Stimulated activated CD8-positive, alpha-beta memory T cell treated with anti-CD3 and anti-CD28 coated beads, Interleukin-12 subunit alpha, Interleukin-12 subunit beta, amount 100 ng/mL, for 1 hour (primary cell): ENCODE results near the gene MZT2B.
"Not testable (repeated sequence)": the region's sequence is repeated elsewhere in the genome, so short reads cannot be mapped to it uniquely, and the experiment has no call there.

Source experiments
- DNase-seq: peaks from one replicate; pipeline ENCODE4 v3.0.0-alpha.2; 2020; ENCODE audit warnings: low read depth

The MZT2B gene, protein sequence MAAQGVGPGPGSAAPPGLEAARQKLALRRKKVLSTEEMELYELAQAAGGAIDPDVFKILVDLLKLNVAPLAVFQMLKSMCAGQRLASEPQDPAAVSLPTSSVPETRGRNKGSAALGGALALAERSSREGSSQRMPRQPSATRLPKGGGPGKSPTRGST

GRCh38 chr2:130181880-130182682, at the start of gene MZT2B:
MZT2B (plus strand) TSS chr2:130182262; CDS start chr2:130182283, 21 bp downstream.
- peak; percentile 77 for DNase-seq

GRCh38 chr2:130135692-130136541, 46.1 kb upstream of the MZT2B start:
- no peak for DNase-seq

GRCh38 chr2:130136546-130136945, 45.5 kb upstream of the MZT2B start:
- not testable (repeated sequence) for DNase-seq

- DNase-seq = not testable (repeated sequence)
Observed at GRCh38 chr2:130137118-130137517, 44.9 kb upstream of the MZT2B start.

- not testable (repeated sequence) for DNase-seq
Observed at GRCh38 chr2:130138326-130138725, 43.7 kb upstream of the MZT2B start.

DNA sequence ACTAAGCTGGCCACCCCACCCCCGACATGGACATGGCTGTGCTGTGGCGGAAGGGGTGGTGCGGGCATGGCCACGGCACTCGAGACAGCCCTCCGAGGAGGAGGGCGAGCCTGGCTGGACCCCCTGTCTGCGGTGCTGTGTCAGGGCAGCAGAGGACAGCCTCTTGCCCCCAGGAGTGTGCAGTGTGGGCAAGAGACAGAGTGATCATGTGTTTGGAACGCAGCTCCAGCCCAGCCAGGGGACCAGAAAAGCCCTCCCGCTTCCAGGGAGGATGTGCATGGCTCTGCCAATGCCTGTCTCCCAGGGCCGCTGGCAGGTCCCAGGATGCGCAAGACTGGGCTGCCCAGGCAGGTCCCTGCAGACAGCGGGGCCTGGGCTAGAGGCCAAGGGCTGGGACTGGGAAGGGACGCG, 43.2 kb upstream of the MZT2B start:
- not testable (repeated sequence) for DNase-seq

DNA sequence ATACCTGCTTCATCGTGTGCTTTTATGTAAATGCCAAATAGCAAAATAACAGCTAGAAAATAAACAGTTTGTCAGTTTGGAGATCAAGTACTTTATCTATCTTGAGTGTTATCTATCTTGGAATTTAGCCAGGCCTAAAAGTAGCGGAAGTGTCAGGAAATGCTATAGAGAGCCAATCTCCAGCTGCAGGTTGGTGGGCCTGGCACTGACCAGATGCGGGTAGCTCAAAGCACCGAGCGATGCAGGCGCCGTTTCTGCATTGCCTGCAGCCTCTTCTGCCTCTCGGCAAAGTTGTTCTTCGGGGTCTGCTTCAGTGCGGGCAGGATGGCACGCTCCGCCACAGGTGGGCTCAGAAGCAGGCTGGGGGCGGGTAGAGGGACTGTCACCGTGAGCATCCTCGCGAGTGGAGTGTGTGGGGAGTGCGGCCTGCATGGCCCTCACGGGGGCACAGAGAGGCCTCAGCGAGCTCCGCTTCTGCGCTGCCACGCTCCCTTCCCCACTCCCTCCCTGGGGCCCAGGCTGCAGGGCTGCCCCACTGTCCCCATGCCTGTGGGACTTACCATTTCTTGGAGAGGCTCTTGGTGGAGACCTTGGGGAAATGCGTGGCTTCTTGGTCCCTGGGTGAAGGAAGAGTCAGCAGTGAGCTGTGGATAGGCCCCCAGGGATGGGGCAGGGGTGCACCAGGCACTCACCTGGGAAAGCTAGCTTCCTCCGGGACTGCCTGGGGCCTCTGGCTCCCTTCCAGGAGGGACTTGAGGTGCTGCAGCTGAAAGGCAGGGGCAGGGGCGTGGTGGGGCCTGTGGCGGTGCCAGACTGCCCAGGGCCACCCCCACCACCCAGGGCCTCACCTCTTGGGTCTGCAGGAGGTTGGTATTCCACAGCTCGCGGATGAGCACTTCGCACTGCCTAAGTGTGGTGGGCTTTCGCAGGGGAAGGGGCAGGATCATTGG, 42.5 kb upstream of the MZT2B start:
- DNase-seq = not testable (repeated sequence)

- not testable (repeated sequence) for DNase-seq
Observed at GRCh38 chr2:130140516-130140915, 41.5 kb upstream of the MZT2B start.

GRCh38 chr2:130141002-130141401, 41.1 kb upstream of the MZT2B start:
- not testable (repeated sequence) for DNase-seq

DNA sequence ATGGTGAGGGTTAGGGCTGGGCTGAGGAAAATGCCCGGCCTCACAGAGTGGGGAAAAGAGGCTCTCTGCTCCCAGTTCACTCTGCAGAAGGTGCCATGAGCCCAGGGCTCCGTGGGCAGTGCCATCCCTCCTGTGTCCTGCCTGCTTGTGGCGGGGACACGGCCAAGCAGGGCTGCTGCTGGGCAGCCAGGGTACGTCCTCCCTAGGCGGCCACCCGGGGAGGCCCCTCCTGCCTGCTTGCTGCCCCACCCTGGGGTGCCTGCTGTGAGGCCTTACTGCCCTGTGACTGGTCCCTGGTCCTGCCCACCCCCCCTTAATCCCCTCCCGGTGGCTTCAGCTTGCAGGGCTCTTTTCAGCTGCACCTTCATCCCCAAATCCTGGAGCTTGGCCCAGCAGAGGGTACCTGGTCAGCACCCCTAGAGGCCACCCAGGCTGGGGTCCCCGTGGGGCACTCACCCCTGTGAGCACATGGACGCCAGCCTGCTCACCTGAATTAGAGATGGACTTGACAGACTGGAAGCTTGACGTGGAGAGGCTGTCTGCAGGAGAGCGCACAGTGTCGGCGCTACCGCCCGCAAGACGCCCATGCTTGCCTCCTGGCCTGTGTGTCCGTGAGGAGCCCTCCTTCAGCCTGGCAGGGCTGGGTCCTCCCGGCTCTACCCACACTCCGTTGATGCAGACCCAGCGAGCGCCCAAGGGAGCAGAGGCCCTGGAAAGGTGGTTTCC, 40.3 kb upstream of the MZT2B start:
- DNase-seq = not testable (repeated sequence)

- not testable (repeated sequence) for DNase-seq
Observed at GRCh38 chr2:130142396-130143265, 39.4 kb upstream of the MZT2B start.

DNA sequence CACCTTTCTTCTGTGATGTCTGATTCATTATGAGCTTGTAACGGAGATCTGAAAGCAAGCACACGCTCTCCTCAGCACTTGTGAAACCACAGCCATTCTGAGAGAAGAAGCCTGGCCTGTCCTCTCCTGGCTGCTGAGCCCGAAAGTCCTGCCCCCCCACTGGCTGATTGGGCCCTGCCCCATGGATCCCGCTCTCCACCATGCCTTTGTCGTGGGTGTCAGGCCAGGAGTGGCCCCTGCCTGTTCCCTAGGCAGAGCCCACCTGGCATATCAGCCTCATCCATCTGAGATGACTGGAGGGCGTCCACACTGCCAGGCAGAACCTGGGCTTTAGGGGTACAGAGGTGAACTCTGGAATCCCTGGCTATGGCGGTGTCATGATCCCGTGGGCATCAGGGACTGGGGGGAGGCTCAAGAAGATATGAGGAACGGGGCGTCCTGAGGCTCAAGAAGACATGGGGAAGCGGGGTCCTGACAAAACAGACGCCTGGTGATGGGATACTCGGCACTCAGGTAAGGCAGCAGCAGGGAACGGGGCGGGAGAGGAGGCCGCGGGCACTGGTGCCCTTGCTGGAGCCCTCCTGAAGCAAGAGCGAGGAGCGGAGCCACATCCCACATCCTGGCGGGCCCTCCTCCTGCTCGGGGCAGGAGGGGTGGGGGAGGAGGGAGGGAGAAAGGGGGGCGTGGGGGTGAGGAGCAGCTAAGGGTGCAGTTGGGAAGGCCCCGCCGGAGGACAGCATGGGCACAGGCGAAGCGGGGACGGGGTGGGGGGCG, 38.6 kb upstream of the MZT2B start:
- DNase-seq = not testable (repeated sequence)

- DNase-seq = peak; percentile 15
Observed at GRCh38 chr2:130145006-130145414, 37.1 kb upstream of the MZT2B start, which contains the start of gene CCDC74B. CCDC74B (minus strand) TSS chr2:130145112; CDS start chr2:130144996, 116 bp downstream.

- not testable (repeated sequence) for DNase-seq
Observed at GRCh38 chr2:130148515-130148914, 33.5 kb upstream of the MZT2B start.

- DNase-seq = no peak
Observed at GRCh38 chr2:130150181-130151144, 31.6 kb upstream of the MZT2B start.

DNA sequence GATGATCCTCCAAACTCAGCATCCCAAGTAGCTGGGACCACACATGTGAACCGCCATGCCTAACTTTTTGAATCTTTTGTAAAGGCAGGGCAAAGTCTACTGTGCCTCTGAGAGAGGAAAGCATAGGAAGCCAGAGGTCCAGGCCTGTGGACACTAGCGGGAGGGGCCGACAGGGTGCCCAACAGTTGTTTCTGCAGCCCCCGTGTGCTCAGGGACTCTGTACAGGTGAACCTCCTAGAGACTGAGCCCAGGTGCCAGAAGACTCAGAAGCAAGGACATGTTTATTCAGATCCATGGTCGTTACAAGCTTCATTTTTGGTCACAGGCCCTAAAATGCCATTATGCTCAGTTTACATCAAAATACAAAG, 30.9 kb upstream of the MZT2B start:
- DNase-seq = not testable (repeated sequence)

GRCh38 chr2:130152136-130152815, 29.8 kb upstream of the MZT2B start:
- not testable (repeated sequence) for DNase-seq
